ENCODE measurements around the gene PLA2G4F.

PLA2G4F gene

DNA sequence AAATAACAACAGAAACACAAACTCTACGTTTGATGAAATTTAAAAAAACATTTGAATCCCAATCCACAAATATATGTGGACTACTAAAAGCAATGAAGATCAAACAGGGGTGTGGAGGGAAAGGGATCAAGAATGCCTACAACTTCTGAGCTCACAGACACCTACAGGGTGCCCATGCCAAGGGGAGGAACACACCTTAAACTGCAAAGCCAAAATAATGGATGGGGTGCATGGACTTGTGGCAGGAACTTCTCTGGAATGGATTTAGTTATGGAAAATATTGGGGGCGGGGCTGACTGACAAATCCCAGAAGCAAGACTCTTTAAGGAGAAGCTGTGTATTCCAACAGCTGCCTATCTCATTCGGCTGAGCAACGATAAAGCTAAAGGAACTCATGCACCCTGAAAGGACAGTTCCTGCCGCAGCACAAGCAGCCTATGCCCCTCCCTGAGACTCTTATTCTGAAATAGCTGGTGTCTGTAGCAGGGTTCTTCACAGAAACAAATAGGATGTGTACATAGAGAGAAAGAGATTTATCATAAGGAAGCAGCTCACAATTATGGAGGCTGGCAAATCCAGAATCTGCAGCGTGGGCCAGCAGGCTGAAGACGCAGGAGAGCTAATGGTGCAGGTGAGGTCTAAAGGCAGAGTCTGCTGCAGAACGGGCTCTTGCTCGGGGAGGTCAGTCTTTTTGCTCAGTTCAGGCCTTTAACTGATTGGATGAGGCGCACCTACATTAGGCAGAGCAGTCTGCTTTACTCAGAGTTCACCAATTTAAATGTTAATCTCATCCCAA, 37.6 kb downstream of the PLA2G4F start:
- no CpG with 5 or more reads among the region's 10 CpGs for WGBS (ENCODE audit: insufficient coverage, insufficient read length)
- no peak for DNase-seq (ENCODE audit: low read depth, low spot score)
- H3K4me3 ChIP-seq (ENCODE audit: low read length) = no peak overlapping the region

GRCh38 chr15:42111924-42112323, 44.5 kb downstream of the PLA2G4F start:
- H3K9me3 ChIP-seq (ENCODE audit: control insufficient read depth, insufficient read depth, low read length) = no peaks in the 10 kb centered on the region
- H3K4me3 ChIP-seq (ENCODE audit: low read length) = no peak overlapping the region
- no peaks in the 10 kb centered on the region for H3K4me1 ChIP-seq (ENCODE audit: control insufficient read depth, insufficient read depth, low read length)
- WGBS (ENCODE audit: insufficient coverage, insufficient read length) = no CpG with 5 or more reads among the region's 4 CpGs
- DNase-seq (ENCODE audit: low read depth, low spot score) = no peak
- H3K27ac ChIP-seq (ENCODE audit: low read length) = no peak overlapping the region
- no peaks in the 10 kb centered on the region for H3K27me3 ChIP-seq (ENCODE audit: control insufficient read depth, insufficient read depth, low read length)
- no peaks in the 10 kb centered on the region for H3K36me3 ChIP-seq (ENCODE audit: control insufficient read depth, insufficient read depth, low read length)

More for the DNA sequence above, 37.6 kb downstream of the PLA2G4F start:
- Histone ChIP-seq H3K4me1 (ENCODE audit: control insufficient read depth, insufficient read depth, low read length) (no peaks in the 10 kb centered on the region), H3K27me3 (ENCODE audit: control insufficient read depth, insufficient read depth, low read length) (no peaks in the 10 kb centered on the region), H3K9me3 (ENCODE audit: control insufficient read depth, insufficient read depth, low read length) (no peaks in the 10 kb centered on the region), H3K27ac (ENCODE audit: low read length) (no peak overlapping the region), H3K36me3 (ENCODE audit: control insufficient read depth, insufficient read depth, low read length) (no peaks in the 10 kb centered on the region)

GRCh38 chr15:42110367-42110766, 46.1 kb downstream of the PLA2G4F start:
- Histone ChIP-seq H3K36me3 (ENCODE audit: control insufficient read depth, insufficient read depth, low read length) (no peaks in the 10 kb centered on the region), H3K4me1 (ENCODE audit: control insufficient read depth, insufficient read depth, low read length) (no peaks in the 10 kb centered on the region), H3K9me3 (ENCODE audit: control insufficient read depth, insufficient read depth, low read length) (no peaks in the 10 kb centered on the region), H3K27me3 (ENCODE audit: control insufficient read depth, insufficient read depth, low read length) (no peaks in the 10 kb centered on the region), H3K4me3 (ENCODE audit: low read length) (no peak overlapping the region), H3K27ac (ENCODE audit: low read length) (no peak overlapping the region)
- DNase-seq (ENCODE audit: low read depth, low spot score) = no peak
- WGBS (ENCODE audit: insufficient coverage, insufficient read length) = no CpG with 5 or more reads among the region's 3 CpGs

DNA sequence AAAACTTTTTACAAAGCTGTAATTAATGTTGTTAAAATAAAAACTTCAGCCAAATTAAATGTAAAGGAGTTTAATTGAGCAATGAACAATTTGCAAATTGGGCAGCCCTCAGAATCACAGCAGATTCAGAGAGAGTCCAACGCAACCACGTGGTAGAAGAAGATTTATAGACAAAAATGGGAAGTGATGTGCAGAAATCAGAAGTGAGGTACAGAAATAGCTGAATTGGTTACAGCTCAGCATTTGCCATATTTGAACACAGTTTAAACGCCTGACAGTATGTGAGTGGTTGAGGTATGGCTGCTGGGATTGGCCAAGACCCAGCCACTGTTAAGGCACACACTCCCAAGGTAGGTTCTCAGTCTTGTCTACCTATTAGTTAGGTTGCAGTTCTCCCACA, 47.6 kb downstream of the PLA2G4F start:
- H3K4me3 ChIP-seq (ENCODE audit: low read length) = no peak overlapping the region
- no peaks in the 10 kb centered on the region for H3K27me3 ChIP-seq (ENCODE audit: control insufficient read depth, insufficient read depth, low read length)
- no peaks in the 10 kb centered on the region for H3K9me3 ChIP-seq (ENCODE audit: control insufficient read depth, insufficient read depth, low read length)
- no peaks in the 10 kb centered on the region for H3K36me3 ChIP-seq (ENCODE audit: control insufficient read depth, insufficient read depth, low read length)
- H3K27ac ChIP-seq (ENCODE audit: low read length) = no peak overlapping the region
- WGBS (ENCODE audit: insufficient coverage, insufficient read length) = no CpG with 5 or more reads among the region's 3 CpGs
- DNase-seq (ENCODE audit: low read depth, low spot score) = no peak
- no peaks in the 10 kb centered on the region for H3K4me1 ChIP-seq (ENCODE audit: control insufficient read depth, insufficient read depth, low read length)

GRCh38 chr15:42108189-42108588, 48.2 kb downstream of the PLA2G4F start:
- Histone ChIP-seq H3K4me3 (ENCODE audit: low read length) (no peak overlapping the region), H3K9me3 (ENCODE audit: control insufficient read depth, insufficient read depth, low read length) (no peaks in the 10 kb centered on the region), H3K4me1 (ENCODE audit: control insufficient read depth, insufficient read depth, low read length) (no peaks in the 10 kb centered on the region), H3K27ac (ENCODE audit: low read length) (no peak overlapping the region), H3K27me3 (ENCODE audit: control insufficient read depth, insufficient read depth, low read length) (no peaks in the 10 kb centered on the region), H3K36me3 (ENCODE audit: control insufficient read depth, insufficient read depth, low read length) (no peaks in the 10 kb centered on the region)
- no peak for DNase-seq (ENCODE audit: low read depth, low spot score)

GRCh38 chr15:42107473-42107872, 49.0 kb downstream of the PLA2G4F start:
- H3K27ac ChIP-seq (ENCODE audit: low read length) = no peak overlapping the region
- no CpG with 5 or more reads among the region's 7 CpGs for WGBS (ENCODE audit: insufficient coverage, insufficient read length)
- H3K36me3 ChIP-seq (ENCODE audit: control insufficient read depth, insufficient read depth, low read length) = no peaks in the 10 kb centered on the region
- H3K4me1 ChIP-seq (ENCODE audit: control insufficient read depth, insufficient read depth, low read length) = no peaks in the 10 kb centered on the region
- H3K4me3 ChIP-seq (ENCODE audit: low read length) = no peak overlapping the region
- no peak for DNase-seq (ENCODE audit: low read depth, low spot score)
- H3K9me3 ChIP-seq (ENCODE audit: control insufficient read depth, insufficient read depth, low read length) = no peaks in the 10 kb centered on the region
- no peaks in the 10 kb centered on the region for H3K27me3 ChIP-seq (ENCODE audit: control insufficient read depth, insufficient read depth, low read length)

DNA sequence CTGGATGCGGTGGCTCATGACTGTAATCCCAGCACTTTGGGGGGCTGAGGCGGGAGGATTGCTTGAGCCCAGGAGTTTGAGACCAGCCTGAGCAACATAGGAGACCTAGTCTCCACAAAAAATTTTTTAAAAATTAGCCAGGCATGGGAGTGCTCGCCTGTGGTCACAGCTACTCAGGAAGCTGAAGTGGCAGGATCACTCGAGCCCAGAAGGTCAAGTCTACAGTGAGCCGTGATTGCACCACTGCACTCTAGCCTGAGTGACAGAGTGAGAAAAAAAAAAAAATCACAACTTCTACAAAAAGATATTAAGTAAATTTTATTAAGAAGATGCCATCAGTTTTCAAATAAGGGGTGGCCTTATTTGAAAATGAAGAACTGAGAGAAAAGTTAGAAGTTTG, 50.1 kb downstream of the PLA2G4F start:
- H3K27me3 ChIP-seq (ENCODE audit: control insufficient read depth, insufficient read depth, low read length) = no peaks in the 10 kb centered on the region
- no peak for DNase-seq (ENCODE audit: low read depth, low spot score)
- H3K27ac ChIP-seq (ENCODE audit: low read length) = no peak overlapping the region
- H3K4me3 ChIP-seq (ENCODE audit: low read length) = no peak overlapping the region
- no peaks in the 10 kb centered on the region for H3K4me1 ChIP-seq (ENCODE audit: control insufficient read depth, insufficient read depth, low read length)
- no CpG with 5 or more reads among the region's 5 CpGs for WGBS (ENCODE audit: insufficient coverage, insufficient read length)
- no peaks in the 10 kb centered on the region for H3K36me3 ChIP-seq (ENCODE audit: control insufficient read depth, insufficient read depth, low read length)
- no peaks in the 10 kb centered on the region for H3K9me3 ChIP-seq (ENCODE audit: control insufficient read depth, insufficient read depth, low read length)

DNA sequence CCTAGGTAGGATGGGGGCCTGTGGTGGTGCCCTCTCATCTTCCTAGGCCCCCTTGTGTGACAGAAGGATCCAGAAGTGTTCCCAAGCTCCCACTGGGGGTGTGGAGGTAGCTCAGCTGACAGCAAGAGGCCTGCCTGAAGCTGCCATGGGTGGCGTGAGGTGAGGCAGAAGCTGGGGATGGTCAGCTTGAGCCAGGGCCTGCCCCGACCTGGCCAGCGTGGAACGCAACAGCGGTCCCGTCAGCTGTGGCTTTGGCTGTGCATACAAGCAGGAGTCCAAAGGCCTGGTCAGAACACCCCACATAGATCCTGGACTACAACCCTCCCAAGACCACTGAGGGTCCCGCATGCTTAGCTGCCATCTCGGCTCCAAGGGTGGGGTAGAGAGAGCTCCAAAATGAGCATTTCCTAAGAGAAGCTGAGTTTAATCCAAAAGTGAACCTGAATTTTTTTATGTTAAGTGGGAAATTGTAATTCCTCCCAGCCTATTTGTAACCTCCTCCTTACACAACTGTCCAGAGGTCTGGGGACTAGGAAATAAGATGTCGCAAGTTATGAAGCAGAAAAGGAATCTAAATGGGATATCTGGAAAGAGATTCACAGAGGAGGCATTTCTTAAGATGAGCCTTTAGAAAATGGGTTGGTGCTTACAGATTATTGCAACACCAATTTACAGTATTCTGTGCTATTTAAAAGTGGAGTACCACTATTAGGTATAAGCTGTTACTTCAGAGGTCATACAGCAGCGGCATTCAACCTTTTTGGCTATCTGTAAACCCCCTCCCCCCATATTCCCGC, 52.1 kb downstream of the PLA2G4F start:
- H3K27ac ChIP-seq (ENCODE audit: low read length) = no peak overlapping the region
- no peaks in the 10 kb centered on the region for H3K4me1 ChIP-seq (ENCODE audit: control insufficient read depth, insufficient read depth, low read length)
- WGBS (ENCODE audit: insufficient coverage, insufficient read length) = 100% methylated on average over 1 of the region's 11 CpGs
- H3K27me3 ChIP-seq (ENCODE audit: control insufficient read depth, insufficient read depth, low read length) = no peaks in the 10 kb centered on the region
- no peaks in the 10 kb centered on the region for H3K9me3 ChIP-seq (ENCODE audit: control insufficient read depth, insufficient read depth, low read length)
- no peak overlapping the region for H3K4me3 ChIP-seq (ENCODE audit: low read length)
- no peaks in the 10 kb centered on the region for H3K36me3 ChIP-seq (ENCODE audit: control insufficient read depth, insufficient read depth, low read length)
- no peak for DNase-seq (ENCODE audit: low read depth, low spot score)

- Histone ChIP-seq H3K27ac (ENCODE audit: low read length) (no peak overlapping the region), H3K4me1 (ENCODE audit: control insufficient read depth, insufficient read depth, low read length) (no peaks in the 10 kb centered on the region), H3K4me3 (ENCODE audit: low read length) (no peak overlapping the region), H3K9me3 (ENCODE audit: control insufficient read depth, insufficient read depth, low read length) (no peaks in the 10 kb centered on the region), H3K27me3 (ENCODE audit: control insufficient read depth, insufficient read depth, low read length) (no peaks in the 10 kb centered on the region), H3K36me3 (ENCODE audit: control insufficient read depth, insufficient read depth, low read length) (no peaks in the 10 kb centered on the region)
- WGBS (ENCODE audit: insufficient coverage, insufficient read length) = no CpG with 5 or more reads among the region's 6 CpGs
- no peak for DNase-seq (ENCODE audit: low read depth, low spot score)
Observed at GRCh38 chr15:42102646-42103235, 53.7 kb downstream of the PLA2G4F start.

DNA sequence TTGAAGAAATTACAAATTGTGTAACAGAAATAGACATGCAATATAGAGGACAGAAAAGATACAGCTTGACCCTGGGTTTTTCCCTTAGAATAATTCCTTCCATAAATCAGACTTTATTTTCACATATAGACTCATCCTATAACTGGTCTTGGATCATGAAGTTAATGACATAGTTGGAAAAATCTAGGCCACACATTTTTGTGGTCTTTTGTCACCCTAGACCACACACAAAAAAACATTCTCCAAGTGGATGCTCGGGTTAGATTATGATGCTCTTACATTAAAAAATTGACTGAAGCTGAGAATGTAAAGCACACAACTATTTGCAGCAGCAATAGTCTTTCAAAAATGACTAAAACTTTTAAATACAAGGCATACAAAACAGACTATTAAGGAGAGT, 54.6 kb downstream of the PLA2G4F start:
- Histone ChIP-seq H3K36me3 (ENCODE audit: control insufficient read depth, insufficient read depth, low read length) (no peaks in the 10 kb centered on the region), H3K4me1 (ENCODE audit: control insufficient read depth, insufficient read depth, low read length) (no peaks in the 10 kb centered on the region), H3K4me3 (ENCODE audit: low read length) (no peak overlapping the region), H3K27me3 (ENCODE audit: control insufficient read depth, insufficient read depth, low read length) (no peaks in the 10 kb centered on the region), H3K27ac (ENCODE audit: low read length) (no peak overlapping the region), H3K9me3 (ENCODE audit: control insufficient read depth, insufficient read depth, low read length) (no peaks in the 10 kb centered on the region)
- no CpG with 5 or more reads among the region's 1 CpG for WGBS (ENCODE audit: insufficient coverage, insufficient read length)
- no peak for DNase-seq (ENCODE audit: low read depth, low spot score)
